CD4-positive, alpha-beta T cell treated with Interferon alpha-2 for 1 hour (primary cell): ENCODE results near the gene ZNF611.
A peak's percentile ranks its signal among the peaks of the same experiment; 100 is the strongest.
"Not testable (repeated sequence)": the region's sequence is repeated elsewhere in the genome, so short reads cannot be mapped to it uniquely, and the experiment has no call there.

Source experiments
- DNase-seq, 2 donors: peaks; one replicate each; pipeline ENCODE4 v3.0.0-alpha.2; 2020 to 2022

Gene ZNF611

DNA sequence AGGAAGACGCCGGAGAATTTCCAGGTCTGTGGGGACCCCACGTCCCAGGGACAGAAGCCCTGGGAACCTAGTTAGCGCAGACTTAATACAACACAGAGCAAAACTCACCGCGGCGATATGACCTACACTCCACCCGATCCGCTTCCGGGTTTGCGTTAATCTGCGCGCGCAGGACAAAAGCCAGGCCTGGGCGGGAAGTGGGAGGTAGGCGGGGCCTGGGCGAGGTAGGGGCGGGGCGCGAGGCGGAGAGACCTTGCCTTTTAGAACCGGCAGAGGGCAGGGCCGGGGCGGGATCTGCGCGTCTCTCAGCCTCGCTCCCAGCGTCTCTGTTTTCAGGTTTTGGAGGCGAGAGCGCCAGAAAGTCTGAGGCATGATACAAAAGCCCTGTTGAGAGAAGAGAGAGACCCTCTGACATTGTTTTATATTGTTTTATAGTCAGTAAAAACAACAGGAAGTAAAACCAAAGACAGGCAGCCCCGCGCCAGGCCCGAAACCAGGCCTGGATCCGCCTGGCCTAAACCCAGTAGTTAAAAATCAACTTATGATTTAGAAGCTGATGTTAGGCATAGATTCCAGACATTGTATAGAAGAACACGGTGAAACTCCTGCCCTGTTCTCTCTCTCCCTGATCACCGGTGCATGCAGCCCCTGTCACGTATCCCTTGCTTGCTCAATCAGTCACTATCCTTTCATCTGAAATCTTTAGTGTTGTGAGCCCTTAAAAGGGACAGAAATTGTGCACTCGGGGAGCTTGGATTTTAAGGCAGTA, at the start of gene ZNF611:
Gene ZNF611, minus strand, starts transcription at position 152 of the 769 bp plus-strand sequence. CDS start 19,150 bp downstream, outside the sequence.
- DNase-seq: peak; percentile 97 to 99

- not testable (repeated sequence) for DNase-seq
These were observed 48.0 kb upstream of the ZNF611 start for GRCh38 chr19:52782864-52783263.

DNA sequence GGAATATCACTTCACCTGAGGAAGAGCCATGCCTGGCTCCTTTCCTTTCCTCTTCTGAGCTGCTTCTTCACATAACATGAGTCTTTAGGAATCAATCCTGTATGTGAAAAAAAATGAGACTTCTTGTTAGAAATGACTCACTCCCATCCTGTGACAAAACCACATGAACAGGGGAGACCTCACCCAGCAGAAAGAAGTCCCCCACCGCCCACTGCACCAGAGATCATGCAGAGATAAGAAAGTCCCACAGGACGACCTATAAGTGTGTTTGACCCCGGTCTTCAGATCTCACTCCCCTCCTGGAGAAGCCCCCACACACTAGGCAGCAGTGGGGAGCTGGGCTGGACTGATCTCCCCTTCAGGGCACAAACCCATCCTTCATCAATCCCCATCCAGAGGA, 44.0 kb upstream of the ZNF611 start:
- peak; percentile 24 to 46 for DNase-seq

DNA sequence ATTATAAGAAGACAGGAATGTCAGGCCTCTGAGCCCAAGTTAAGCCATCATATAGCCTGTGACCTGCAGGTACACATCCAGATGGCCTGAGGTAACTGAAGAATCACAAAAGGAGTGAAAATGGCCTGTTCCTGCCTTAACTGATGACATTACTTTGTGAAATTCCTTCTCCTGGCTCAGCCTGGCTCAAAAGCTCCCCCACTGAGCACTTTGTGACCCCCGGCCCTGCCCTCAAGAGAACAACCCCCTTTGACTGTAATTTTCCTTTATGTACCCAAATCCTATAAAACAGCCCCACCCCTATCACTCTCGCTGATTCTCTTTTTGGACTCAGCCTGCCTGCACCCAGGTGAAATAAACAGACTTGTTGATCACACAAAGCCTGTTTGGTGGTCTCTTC, 21.6 kb upstream of the ZNF611 start:
- not testable (repeated sequence) for DNase-seq

DNA sequence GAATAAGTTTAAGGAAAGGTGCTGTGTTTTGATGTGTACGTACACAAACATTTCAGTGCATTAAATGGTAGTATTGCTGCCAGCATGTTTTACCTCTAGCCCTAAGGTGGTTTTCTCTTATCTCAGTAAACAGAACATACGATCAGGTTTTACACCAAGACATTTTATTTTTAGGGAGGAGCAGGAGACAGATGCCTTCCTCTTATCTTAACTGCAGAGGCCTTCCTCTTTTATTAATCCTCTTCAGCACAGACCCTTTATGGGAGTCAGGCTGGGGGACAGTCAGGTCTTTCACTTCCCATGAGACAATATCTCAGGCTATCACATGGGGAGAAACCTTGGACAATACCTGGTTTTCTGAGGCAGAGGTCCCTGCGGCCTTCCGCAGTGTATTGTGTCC, 14.9 kb upstream of the ZNF611 start:
- no peak for DNase-seq

GRCh38 chr19:52748336-52748950, 13.6 kb upstream of the ZNF611 start:
- peak; percentile 20 to 68 for DNase-seq

- DNase-seq: peak; percentile 21 to 39
These were observed 11.1 kb upstream of the ZNF611 start for GRCh38 chr19:52745919-52746318.

DNA sequence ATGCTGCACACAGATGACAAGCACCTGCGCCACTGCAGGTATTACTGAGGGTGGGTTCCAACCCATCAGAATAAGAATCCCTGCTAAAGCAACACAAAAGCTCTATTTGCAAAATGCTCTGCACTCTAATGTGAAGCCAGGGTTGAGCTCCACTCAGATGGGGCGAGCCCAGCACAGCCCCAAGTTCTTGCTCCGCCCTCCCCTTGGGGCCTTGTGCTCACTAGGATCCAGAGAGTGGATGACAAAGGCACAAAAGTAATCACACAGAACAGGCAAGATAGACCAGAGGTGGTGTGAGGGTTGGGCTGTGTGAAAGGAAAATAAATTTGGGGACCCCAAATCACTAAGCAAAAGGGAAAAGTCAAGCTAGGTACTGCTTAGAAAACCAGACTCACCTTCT, 8.2 kb upstream of the ZNF611 start:
- no peak for DNase-seq

GRCh38 chr19:52742516-52742915, 7.7 kb upstream of the ZNF611 start:
- no peak for DNase-seq

DNA sequence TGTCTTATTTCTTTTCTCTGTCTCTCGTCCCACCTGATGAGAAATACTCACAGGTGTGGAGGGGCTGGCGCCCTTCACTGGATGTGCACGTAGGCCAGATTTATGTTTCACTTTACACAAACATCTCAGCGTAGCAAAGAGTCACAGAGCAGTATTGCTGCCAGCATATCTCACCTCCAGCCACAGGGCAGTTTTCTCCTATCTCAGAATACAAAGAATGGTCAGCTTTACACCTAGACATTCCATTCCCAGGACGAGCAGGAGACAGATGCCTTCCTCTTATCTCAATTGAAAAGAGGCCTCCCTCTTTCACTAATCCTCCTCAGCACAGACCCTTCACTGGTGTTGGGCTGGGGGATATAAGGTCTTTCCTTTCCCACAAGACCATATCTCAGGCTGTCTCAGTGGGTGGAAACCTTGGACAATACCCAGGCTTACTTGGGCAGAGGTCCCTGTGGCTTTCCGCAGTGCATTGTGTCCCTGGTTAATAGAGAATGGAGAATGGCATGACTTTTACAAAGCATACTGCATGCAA, 7.2 kb upstream of the ZNF611 start:
- DNase-seq: no peak

- DNase-seq: not testable (repeated sequence)
These were observed 6.5 kb upstream of the ZNF611 start for GRCh38 chr19:52741371-52741770.

- DNase-seq: no peak
These were observed 4.7 kb upstream of the ZNF611 start for GRCh38 chr19:52739576-52739975.

DNA sequence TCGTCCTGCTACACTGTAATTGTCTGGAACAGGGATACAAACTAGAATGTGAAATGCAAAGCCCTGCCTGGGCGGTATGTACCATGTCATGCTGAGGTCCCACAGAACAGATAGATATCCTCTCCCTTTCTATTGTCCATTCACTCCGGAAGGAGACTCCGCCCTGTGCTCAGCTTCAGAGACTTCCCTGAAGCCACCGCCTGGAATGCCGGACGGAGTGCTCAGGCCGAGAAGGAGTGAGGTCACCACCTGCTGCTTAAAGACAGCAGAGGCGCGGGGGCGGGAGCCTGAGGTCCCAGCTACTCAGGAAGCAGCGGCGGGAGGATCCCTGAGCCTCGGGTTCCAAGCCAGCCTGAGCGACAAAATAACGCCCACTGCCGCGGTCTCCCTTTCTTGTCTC, 890 bp upstream of the ZNF611 start:
- DNase-seq: no peak

DNA sequence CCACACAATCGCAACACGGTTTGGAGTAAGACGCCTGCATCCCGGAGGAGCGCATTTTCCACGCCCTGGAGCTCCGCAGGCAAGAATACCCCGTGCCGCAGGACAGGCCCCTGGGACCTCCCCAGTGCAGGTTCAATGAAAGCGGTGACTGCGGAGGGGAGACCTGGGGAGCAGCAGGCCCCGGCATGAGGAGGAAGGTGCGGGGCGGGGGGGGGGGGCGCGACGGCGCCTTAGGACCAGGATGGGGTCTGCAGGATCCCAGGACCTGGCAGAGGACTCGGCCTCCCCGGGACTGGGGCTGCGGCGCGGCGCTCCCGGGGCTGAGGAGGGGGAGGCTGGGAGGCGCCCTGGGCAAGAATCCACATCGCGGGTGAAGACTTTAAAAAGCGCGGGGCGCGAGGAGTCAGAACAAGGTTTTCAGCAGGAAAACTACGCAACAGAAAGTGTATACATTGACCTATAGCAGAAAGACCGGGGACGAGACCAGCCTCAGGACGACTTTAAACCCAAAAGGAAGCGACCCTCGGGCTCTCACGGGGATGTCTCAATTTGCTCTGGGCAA, 432 bp downstream of the ZNF611 start:
- peak; percentile 3 to 5 for DNase-seq

DNA sequence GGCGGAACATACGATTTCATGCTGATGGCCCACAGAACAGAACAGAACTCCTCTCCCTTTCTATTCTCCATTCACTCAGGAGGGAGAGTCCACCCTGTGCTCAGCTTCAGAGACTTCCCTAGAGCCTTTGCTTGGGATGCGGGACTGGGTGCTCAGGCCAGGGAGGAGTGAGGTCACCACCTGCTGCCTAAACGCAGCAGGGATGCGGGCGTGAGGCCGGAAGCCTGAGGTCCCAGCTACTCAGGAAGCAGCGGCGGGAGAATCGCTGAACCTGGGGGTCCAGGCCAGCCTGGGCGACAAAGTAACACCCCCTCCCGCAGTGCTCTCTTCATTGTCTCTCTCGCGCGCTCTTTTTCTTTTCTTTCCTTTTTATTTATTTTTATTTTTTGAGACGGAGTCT, 8.8 kb downstream of the ZNF611 start:
- DNase-seq: not testable (repeated sequence)

- DNase-seq: no peak
These were observed 9.3 kb downstream of the ZNF611 start for GRCh38 chr19:52725528-52725961.

DNA sequence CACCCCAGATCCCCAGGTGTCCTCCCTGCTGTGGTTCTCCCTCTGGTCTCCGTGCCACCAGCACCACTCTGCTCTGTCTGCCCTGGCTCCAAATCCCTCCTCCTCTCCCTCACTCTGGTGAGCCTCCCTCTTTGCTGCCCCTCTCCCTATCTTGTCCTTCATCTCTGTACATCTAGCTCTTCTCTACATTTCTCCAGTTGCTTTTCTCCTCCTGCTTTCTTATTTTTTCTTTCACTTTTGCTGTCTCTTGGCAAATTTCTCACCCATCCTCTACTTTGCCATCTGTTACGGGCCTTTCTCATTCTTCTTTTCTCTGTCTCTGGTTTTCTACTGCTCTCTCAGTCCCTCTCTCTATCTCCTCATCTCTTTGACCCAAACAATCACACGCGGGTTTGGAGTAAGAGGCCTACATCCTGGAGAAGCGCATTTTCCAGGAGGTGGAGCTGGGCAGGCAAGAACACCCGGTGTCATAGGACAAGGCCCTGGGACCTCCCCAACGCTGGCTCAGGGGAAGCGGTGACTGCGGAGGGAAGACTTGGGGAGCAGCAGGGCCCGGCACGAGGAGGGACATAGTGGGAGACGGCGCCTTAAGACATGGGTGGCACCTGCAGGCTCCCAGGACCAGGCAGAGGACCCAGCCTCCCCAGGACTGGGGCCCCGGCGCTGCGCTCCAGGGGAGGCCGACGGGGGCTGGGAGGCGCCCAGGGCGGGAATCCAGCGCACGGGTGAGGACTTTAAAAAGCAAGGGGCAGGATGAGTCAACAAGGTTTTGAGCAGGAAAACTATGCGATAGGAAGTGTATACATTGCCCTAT, 9.9 kb downstream of the ZNF611 start:
- no peak for DNase-seq

GRCh38 chr19:52723907-52724598, 10.8 kb downstream of the ZNF611 start:
- not testable (repeated sequence) for DNase-seq

DNA sequence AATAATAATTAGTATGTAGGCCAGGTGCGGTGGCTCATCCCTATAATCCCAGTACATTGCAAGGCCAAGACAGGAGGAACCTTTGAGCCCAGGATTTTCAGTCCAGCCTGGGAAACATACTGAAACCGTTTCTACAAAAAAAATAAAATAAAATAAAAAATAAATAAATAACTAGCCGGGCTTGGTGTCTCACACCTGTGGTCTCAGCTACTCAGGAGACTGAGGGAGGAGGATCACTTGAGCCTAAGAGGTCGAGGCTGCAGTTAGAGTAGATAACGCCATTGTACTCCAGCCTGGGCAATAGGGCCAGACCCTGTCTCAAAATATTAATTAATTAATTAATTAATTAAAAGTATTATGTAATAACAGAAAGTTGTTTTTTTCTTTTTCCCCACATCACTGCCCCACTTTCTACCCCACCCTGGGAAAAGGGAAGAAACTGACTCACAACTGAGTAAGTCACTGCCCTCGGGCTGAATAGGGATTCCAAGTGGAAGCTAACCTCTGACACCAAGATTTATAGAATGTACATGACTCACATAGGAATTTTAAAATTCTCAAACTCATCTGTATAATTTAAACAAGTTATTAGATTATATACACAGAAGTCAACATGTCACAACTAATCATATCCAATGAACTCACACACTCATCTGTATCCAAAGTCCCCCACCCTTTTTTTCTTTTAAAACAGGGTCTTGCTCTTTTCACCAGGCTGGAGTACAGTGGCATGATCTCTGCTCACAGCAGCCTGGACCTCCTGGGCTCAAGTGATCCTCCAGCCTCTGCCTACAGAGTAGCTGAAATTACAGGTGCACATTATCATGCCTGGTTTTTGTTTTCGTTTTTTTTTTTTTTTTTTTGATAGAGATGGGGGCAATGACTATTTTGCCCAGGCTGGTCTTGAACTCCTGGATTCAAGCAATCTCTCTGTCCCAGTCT, 12.5 kb downstream of the ZNF611 start:
- no peak for DNase-seq

DNA sequence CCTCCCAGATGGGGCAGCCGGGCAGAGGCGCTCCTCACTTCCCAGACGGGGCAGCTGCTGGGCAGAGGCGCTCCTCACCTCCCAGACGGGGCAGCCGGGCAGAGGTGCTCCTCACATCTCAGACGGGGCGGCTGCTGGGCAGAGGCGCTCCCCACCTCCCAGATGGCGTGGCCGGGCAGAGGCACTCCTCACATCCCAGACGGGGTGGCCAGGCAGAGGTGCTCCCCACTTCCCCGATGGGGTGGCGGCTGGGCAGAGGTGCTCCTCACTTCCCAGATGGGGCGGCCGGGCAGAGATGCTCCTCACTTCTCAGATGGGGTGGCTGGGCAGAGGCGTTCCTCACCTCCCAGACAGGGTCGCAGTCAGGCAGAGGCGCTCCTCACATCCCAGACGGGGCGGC, 14.3 kb downstream of the ZNF611 start:
- not testable (repeated sequence) for DNase-seq

GRCh38 chr19:52716522-52716921, 18.3 kb downstream of the ZNF611 start:
- no peak for DNase-seq
